NCI-H1092 treated with DMSO at 0.1 percent for 48 hours (cell line): ENCODE measurements around the gene GASK1A.

Experiments used
- DNase-seq: peaks from one replicate; lab custom pipeline; 2025; lab: John Stamatoyannopoulos, UW

GASK1A gene

DNA sequence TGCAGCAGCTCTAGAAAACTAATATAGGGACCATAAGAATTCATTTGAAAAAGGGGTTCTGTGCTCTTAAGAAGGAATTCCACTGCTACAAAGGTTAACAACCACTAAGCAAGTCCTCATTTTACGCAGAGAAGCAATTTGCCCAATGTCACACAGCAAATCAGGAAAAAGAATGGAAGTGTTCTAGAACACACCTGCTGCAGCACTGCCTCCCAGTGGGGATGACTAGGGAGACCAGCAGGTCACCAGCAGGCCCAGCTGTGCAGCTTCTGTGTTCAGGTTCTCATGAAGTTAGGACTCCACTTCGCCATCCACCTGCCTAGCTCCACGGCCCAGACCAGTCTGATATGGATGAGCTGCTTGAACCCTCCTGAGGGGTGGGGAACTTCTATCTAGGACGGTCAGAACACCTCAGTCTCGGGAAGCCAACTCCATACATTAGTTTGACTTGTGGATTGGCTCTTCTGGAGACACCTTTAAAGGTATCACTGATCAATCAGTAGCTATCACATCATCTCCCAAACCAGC is 108.2 kb downstream of the GASK1A start:
- DNase-seq: no peak

DNA sequence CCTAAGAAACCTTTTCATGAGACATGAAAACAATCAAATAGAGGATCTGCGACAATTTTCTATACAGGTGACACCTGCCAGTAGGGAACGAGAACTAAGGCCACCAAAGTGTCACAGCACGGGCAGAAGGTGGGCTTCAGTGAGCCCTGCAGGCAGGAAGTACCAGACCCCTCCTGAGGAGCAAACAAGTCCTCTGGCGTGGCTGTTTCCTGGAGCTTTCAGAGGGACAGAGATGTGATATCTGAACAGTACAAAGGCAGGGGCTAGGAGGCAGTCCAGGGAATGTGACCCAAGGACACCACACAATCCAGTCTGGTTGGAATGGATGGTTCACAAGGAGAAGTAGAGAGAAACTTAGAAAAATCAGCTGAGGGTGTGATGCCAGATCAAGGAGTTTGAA is 110.0 kb downstream of the GASK1A start:
- no peak for DNase-seq

DNA sequence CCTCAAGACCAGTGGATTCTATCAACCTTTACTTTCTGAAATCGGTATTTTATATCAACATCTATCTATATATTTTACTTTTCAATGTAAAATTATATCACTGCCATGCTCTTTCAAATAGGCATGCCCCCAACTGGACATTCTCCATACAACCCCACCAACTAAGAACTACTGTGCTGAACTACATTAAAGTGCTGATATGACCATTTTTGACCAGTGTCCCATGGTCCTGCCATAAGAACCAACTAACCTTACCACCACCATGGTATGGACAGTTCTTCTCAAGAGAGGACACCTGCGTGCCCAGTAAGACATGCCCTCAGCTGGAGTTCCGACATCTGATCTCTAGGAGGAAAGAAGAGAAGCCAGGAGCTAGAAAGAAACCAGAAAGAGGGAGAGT is 111.1 kb downstream of the GASK1A start:
- no peak for DNase-seq

DNA sequence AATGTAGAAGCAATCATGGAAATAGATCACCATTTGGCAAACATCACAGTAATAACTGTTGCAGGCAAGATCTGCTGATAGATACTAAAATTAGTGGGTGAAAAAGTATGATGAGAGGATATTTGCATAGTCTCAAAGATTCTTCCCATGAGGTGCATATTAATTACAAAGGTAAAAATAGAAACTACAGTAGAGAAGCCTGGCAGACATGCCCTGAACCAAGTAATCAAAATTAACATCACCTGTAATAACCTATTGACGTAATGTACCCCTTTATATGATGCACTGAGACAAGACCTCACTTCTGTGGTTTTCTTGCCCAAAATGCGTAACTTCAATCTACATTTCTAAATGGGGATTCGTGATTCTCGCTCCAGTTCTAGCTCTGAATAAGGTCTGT is 112.4 kb downstream of the GASK1A start:
- DNase-seq: no peak

DNA sequence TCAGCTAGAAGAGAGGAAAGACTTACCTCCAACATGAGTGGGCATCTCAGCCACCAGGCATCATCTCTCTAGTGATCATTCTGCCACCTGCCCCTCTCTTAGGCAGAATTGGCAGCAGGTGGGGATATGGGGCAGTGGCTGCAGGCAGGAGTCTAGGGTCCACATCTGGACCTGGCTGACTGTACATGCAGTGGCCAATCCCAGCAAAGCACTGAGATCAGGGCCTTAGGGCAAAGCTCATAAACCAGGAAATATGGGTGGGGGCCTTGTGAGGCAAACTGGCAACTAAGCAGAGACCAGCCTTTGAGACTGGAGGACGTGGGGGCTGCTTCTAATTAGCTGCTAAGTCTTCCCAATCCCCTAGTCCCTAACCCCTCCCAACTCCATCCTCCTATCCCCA is 113.9 kb downstream of the GASK1A start:
- no peak for DNase-seq

DNA sequence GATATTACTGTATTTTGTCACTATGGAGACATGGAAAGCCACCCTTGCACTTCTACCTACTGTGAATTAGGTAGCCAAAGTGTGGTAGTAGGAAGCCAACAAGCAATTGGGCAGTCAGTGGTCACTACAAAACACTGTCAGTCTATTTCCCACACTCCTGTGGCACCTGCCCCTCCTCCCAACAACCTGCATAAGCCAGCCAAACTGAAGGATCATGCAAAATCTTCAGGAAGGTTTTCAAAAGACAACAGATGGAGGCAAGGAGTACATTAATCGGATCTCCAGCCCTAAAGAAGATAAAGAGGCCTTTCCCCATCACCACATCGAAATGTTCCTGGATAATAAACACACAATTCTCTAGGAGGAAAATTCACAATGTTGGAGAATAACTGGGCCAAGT is 114.9 kb downstream of the GASK1A start:
- DNase-seq: no peak

DNA sequence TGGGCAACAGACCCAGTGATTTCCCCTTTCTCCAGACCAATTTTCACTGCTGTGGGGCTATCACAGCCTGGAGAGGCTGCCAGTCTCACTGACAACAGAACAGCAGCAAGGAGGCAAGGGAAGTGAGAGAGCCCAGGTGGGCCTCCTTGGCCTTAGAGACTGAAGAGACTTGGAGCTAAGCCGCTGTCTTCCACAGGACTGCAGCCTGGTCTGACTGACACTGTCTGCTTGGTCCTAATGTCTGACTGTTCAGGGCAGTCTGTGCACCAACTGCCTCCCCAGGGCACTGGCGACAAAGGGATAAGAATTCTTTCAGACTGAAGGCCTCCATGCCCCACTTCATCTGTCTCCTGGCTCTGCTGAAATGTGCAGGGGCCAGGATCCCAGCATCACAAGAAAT is 115.3 kb downstream of the GASK1A start:
- DNase-seq: no peak

DNA sequence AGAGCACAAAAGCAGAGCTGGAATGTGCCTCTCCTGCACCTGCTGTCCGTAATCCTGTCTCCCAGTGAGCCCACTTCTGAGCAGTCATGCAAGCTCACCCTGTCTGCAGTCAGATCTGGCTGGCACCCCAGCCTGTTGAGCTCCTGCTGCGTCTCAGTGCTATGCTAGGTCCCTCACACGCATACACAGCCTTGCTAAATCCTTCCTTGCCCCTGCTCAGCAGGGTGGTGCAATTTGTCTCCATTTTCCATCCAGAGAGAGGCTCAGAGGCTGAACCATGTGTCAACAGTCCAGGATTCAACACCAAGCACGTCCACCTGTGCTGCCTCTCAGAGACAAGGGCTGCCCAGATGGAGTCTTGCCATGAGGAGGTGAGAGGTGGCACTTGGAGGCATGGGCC is 115.7 kb downstream of the GASK1A start:
- peak; percentile 11 for DNase-seq

DNA sequence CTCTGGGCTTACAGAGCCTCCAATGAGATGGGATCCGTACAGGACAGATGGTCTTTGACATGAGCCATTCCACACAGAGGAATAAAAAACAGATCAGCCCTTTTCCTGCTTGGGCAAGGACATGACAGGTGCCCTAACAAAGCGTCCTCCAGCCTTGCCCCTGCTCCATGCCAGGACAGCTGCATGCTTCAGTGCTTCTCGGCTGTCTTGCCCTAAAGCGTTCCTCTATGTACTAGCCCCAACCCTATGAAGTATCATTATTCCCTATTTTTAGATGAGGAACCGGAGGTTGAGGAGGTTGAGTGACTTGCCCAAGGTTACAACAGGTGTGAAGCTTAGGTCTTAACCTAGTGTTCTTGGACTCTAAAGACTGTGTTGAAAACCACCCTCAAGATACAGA is 116.3 kb downstream of the GASK1A start:
- DNase-seq: no peak

DNA sequence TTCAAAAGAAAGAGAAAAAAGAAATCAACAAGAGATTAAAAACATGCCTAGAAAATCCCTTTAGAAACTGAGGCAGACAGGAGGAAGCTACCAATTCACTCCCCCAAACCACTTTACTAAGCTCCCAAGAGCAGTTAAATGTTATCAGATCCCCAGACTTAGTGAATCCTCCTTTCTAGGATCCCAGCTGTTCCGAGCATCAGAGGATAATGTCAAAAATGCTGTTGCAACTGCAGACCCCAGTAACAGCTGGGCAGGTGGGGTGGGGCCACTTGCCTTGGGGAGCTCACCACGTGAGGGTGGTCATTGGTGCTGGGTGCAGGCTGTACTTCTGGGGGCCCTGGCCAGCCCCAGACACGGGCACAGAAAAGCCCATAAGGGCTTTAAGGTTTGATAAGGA is 117.7 kb downstream of the GASK1A start:
- no peak for DNase-seq

DNA sequence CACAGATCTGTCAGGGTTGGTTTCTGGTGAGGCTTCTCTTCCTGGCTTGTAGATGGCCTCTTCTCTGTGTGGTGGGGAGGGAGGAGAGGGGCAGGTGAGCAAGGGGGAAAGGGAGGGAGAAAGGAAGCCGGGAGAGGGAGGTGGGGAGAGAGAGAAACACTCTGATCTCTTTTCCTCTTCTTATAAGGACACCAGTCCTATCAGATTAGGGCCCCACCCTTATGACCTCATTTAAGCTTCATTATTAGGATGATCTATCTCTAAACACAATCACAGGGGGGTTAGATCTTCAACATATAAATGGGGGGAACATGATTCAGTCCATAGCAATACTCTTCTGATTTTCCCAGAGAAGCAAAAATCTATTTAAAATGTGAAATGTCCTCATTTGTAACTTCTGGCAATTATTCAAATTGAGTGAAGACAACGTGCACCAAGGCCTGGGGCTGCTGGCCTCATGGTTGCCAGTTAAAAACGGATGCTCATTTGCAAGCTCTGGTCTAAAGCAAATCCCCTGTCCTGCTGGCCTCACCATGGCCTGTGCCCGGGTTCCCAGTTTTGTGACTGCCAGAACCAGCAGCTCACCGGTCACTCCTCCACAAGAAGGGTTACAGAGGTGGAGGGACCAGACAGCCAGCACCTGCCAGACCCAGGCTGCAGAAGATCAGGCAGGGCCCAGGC is 118.4 kb downstream of the GASK1A start:
- no peak for DNase-seq

DNA sequence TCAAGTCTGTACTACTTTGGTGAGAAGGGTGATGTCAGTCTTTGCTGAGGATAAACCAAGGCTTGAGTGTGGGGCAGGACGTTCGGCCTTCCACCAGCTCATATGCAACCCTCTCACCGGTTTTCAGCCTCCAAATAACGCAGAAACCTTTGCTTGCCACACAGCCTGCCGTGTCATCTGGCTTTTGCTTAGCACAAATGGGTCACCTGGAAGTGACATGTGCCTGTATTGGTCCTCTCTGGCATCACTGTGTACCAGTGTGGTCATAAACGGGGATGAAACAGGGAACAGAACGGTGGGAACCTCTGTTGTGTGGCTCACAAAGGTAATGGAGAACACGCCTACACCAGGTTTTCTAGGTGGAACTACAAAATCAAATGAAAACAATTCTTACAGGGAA is 119.7 kb downstream of the GASK1A start:
- no peak for DNase-seq

DNA sequence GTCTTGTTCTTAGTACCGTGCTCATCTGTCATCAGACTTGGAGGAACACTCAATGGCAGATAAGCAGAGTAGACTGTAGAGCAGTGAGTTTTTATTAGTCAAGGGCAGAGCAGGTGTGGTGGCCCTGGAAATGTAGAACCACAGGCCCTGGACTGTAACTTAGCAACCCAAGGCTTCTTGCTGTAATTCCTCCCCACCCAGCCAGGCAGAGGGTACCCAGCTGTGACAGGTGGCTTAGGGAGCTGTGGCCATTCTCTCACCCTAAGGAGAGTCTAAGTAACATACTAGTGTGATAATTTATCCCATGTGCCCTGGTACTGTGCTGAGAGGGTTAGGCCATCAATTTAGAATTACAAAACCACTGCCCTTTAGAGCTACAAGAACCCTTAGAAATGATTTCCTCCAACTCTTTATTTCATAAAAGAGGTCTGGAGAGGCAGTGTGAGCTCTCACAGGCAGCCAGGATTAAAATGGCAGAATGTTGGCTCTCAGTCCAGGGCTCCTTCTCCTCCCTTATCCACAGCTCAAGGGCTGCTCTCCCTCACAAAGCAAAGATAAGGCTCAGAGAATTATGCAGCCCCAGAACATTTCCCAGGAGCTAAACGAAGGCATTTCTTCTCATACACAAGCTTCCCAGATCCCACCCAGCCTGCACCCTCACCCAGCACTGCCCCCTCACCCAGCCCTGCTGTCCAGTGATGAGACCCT is 123.8 kb downstream of the GASK1A start:
- no peak for DNase-seq

DNA sequence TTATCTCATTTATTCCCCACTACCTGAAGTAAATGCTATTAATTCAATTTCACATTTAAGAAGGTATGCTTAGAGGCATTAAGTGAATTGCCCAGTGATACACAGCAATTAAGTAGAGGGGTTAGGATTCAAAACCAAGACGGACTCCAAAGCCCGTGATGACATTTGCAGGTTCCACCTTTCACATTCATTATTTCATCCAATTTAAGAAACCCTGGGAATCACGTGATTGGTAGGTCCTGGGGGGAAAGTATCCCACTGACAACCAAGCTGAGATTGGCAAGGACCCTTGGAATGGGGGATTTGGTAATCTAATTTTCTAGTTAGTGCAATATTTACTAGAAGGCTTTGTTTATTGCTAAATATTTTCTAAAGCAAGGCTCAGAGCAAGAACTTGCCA is 124.9 kb downstream of the GASK1A start:
- DNase-seq: no peak

DNA sequence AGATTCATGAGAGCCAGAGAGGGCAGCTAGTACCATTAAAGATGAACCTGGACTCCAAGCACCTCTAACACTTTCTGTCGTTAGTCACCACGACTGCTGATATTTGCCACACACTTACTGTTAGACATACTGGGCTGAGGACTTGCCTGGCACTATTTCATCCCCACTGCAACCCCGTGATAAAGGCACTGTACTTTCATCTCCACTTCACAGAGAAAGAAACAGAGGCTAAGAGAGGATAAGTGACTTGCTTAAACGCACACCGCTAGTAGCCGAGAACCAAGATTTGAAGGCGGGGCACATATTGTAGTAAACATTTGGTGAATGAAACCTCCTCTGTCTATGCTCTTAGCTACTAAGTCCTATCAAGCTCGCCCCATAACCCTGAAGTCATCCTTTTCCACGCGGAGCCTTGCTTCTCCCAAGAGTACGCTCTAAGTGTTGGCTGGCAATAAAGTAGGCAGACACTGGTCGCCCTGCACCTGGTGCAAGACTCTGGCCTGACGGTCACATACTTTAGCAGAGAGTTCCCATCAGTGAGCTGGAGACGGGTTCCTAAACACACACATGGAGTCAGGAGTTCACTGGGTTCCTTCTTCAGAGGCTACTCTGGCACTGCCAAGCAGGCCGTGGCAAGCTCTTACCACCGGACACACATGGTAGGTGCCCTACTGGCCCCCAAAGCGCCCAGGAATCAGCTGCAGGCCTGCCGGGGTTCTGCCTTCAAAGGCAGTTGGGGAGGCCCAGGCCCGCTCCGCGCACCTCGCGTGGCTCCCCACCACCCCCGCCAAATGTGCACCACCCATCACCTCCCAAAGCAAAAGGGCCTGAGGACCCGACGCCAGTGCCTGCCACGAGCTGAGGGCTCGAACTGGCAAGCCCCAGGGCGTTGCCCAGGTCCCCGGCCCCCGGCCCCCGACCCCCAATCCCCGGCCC is 125.8 kb downstream of the GASK1A start:
- no peak for DNase-seq

DNA sequence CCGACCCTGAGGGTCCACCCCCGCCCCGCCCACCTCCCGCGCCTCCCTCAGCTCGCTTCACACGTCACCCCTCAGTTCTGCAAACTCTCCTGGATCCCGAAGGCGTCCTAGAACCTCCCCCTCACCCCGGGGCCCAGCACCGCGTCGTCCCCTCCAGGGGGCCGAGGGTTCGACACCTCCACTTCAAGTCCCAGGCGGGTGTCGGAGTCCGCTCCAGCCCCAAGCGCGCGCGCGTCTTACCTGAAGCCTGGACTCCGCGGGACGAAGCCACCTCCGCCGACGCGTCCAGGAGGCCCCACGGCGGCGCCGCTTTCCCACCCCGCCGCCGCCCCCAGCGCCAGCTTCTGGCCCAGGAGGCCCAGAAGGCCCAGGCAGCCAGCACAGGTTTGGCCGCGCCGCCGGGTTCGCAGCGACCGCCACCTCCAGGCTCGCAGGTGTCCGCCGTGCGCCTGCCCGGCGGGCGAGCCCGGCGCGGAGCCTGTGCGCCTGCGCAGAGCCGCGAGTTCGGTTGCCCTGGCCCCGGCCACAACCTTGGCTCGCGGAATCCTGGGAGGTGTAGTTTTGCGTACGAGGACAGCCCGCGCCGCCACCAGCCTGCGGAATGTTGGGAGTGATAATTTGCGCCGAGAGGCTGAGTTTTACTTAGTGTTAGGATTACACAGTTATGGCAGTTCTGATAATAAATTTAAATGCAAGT is 126.6 kb downstream of the GASK1A start, which contains the start of gene POMGNT2:
POMGNT2 (minus strand) TSS at position 484 of the 697 bp plus-strand sequence. CDS start 24,648 bp downstream, outside the sequence.
- peak; percentile 78 for DNase-seq

DNA sequence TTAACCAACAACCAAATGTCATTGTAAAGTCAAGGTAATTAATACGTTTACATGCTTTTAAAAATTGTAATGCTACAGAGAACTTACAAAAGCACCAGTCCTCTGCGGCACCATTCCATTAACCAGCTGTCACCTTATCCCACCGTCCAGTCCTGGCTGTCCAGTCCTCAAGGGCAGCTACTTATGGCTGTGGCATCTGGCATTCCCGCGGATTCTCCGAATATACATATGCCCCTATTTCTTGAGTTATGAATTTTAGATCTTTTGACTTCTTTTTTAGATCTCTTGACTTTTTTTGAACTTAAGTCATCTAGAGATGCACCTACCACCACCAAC is 127.2 kb downstream of the GASK1A start:
- no peak for DNase-seq
